GM21619 (cell line): ENCODE measurements around the gene GOSR2.
"Not testable (repeated sequence)": the region's sequence is repeated elsewhere in the genome, so short reads cannot be mapped to it uniquely, and the experiment has no call there.

Experiments used
- ATAC-seq: cut with Tn5 transposase; IDR thresholded peaks from one replicate; pipeline ENCODE4 v1.9.1; 2021; ENCODE audit not compliant: unreplicated experiment

Gene GOSR2

DNA sequence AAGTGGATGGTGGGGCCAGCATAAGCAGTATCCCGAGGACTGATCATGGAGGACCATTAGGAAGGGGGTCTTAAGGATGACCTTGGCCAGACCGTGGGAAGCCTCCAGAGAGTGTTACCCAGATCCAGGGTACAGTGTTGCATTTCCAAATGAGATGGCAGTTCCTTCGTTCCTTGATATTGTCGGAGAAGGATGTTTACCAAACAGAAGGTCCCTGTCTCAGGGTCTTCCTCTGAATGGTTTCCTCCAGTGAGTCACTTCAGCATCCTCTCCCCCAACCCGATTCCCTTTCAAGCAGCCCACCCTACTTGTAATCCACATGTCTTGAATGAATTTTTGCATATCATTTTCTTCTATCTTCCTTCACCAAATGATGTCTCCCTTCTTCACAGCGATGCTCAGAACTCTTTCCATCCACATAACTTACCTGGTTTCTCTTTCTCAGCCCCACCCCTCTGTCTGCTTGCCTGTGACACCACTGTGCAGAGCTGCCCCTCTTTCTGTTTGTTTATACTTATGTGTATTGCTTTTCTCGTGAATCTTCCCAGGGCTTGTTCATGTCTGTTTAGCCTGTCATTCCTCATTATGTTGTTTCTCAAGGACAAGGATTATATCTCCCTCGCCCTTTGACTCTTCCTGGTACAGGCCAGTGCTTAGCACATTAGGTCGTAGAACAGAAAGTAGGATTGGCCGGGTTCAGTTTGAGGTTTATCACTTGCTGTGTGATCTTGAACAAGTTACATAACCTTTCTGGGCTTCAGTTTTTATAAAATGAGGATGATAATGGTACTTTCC lies 5.7 kb downstream of the GOSR2 start:
- no peak for ATAC-seq

GRCh38 chr17:46929413-46929812 lies 6.5 kb downstream of the GOSR2 start:
- ATAC-seq = no peak

DNA sequence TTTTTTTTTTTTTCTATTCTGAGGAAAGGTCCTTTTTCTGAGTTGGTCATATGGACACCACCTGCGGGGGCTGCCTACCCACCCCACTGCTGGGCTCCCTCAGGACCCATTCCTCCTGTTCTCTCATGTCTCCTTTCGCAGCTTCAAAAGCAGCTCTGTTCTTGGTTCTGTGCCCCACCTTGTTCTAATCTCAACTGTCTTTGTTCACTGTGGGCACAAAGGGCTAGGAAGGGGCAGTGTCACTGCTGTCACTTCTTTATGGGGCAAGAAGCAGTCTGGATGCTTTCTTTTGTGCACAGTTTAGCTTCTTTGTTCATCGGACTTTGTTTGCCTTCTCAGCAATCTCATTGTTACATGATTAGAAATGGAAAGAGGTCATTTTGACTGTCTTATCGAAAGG lies 7.1 kb downstream of the GOSR2 start:
- ATAC-seq = no peak

- ATAC-seq = no peak
Observed at GRCh38 chr17:46931596-46931995, 8.6 kb downstream of the GOSR2 start.

GRCh38 chr17:46935658-46936266 lies 12.8 kb downstream of the GOSR2 start:
- ATAC-seq = no peak

GRCh38 chr17:46940692-46941404 lies 17.9 kb downstream of the GOSR2 start:
- peak; percentile 54 for ATAC-seq

DNA sequence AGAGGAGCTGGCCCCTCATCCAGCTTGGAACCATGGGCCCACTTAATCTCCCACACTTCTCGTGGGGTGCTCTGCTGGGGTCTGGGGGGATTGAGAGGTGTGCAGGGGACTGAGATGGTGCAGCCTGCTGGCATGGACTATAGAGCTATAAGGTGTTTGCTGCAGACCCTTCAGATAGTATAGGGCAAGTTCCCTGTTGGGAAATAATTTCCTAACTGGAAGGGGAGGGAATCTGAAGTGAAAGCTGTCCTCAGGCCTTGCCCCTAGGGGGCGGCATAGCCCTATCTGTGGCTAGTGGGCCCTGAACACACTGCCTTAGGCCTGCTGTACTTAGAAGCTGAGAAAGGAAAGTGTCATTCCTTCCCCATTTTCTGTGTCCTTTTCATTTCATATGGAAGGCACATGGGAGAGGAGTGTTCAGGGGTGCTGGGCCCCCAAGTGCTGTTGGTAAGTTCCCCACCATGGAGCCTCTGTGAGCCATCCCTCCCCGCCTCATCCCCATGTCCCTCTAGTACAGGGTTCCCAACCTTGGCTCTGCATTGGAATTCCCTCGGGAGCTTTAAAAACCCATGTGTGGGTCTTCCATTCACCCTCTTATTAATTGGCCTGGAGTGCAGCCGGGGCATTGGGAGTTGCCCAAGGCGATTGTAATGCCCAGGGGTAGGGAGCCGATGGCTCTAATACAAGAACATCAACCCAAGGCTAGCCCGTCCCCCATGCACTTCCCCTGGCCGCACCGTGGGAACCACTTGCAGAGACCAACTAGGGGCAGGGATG lies 19.7 kb downstream of the GOSR2 start:
- ATAC-seq = no peak

- ATAC-seq = no peak
Observed at GRCh38 chr17:46943218-46943500, 20.2 kb downstream of the GOSR2 start.

- ATAC-seq = no peak
Observed at GRCh38 chr17:46943501-46944393, 20.8 kb downstream of the GOSR2 start.

GRCh38 chr17:46944931-46945330 lies 22.0 kb downstream of the GOSR2 start:
- no peak for ATAC-seq

- ATAC-seq = no peak
Observed at GRCh38 chr17:46947216-46947615, 24.3 kb downstream of the GOSR2 start.

- ATAC-seq = no peak
Observed at GRCh38 chr17:46948544-46948943, 25.6 kb downstream of the GOSR2 start.

DNA sequence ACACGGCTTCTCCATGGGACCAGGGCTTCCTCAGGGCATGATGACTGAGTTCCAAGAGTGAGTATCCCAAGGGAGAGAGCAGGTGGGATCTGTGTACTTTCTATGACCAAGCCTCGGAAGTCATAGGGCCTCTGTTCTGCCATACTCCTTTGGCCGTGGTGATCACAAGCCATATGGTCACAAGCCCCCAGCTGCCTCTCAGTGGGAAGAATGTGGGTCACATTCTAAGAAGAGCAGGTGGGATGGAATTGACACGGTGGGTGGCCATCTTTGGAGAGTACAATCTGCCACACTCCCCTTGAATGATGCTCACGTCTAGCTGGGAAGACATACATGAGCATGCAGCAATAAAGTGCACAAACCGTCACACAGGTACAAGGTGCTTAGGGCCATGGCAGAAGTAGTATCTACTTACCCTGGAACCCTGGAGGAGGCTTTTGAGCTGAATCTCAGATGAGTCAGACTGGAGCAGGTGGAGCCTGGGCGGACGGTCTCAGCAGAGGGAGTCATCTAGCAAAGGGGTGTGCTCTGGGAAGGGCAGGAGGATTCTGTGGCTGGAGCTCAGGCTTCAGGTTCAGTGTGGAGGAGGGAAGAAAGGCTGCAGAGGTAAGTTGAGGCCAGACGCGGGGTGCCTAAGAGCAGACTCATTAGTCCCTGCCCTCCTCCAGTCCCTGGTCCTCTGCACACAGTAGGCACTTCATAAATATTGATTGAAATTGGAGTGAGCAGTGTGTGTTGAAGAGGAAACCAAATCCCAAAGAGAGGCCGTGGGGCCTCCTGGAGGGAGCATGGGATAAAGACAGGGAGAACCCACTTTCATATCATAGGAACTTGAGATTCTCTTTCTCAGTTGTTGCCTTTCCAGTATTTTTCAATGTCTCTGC lies 26.6 kb downstream of the GOSR2 start:
- no peak for ATAC-seq

- no peak for ATAC-seq
Observed at GRCh38 chr17:46950342-46950996, 27.5 kb downstream of the GOSR2 start.

DNA sequence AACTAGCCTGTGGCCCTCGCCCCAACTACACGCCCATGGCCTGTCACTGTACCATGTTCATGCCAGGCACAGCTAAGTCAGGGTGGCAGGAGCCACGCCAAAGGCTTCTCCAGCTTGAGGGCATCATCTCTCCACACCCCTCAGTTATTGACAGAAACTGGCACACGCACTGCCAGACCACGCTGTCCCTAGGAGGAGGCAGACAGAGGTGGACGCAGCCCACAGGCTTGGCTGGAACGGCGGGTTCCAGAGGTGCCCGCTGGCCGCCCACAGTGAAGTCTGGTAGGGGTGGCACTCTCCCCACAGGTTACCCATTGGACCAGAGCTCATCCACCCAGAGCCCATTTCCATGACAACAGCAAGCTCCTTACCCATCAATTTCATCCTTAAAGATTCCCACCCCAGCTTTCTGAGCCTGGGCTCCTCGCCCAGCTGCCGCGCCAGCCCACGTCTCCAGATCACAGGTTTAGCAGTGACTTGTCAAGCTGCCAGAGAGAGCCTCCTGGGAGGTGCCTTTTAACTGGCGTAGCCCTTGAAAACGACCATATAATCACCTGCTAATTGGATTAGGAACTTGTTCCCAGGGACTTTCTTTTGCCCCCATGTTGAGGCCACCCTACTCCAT lies 28.1 kb downstream of the GOSR2 start:
- ATAC-seq = no peak

GRCh38 chr17:46951706-46952105 lies 28.7 kb downstream of the GOSR2 start:
- no peak for ATAC-seq

DNA sequence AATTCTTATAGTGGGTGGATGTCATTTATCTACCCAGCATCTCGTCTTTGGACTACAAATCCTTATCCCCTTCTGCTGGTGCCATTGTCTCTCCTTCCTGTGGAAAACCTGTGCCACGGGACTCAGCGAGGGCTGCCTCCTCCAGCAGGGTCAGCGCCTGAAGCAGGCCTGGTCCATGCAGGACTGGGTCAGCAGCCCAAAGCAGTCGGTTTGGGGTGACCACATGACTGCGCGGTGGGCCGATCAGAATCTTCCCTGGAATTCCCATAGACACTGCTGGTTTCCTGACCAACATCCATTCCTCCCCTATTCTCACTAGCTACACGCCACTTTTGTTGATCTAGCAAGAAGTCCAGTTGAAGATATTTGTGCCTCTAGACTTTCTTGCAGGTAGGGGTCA lies 29.2 kb downstream of the GOSR2 start:
- ATAC-seq = no peak

- ATAC-seq = not testable (repeated sequence)
Observed at GRCh38 chr17:46953191-46953590, 30.2 kb downstream of the GOSR2 start.
